Suprapubic skin (tissue), 4 donors: Measurements from ENCODE around the gene KLHL30.

ENCODE experiments used
- CTCF ChIP-seq, 2 donors: fragments of 200-600 bp in 1 of 2; fragments of 450-650 bp in 1 of 2; sonication (generic) in 1 of 2; IDR thresholded peaks; one replicate each; pipeline ENCODE4 v1.5.1; 2016 to 2019; ENCODE audit warnings: antibody characterized with exemption in 2 of 2, mild to moderate bottlenecking in 1 of 2, moderate library complexity in 1 of 2
- EP300 ChIP-seq: sonication (generic); formaldehyde crosslinking; IDR thresholded peaks from one replicate; pipeline ENCODE4 v1.6.1; 2017; ENCODE audit warnings: antibody characterized with exemption
- POLR2A ChIP-seq, 2 donors: fragments of 450-650 bp; IDR thresholded peaks; one replicate each; pipeline ENCODE4 v1.6.1; 2017; ENCODE audit warnings: antibody characterized with exemption in 2 of 2, mild to moderate bottlenecking in 2 of 2, moderate library complexity in 2 of 2
- POLR2AphosphoS5 ChIP-seq, 3 donors: sonication (generic); formaldehyde crosslinking; IDR thresholded peaks; one replicate each; pipeline ENCODE4 v1.6.1; 2017; ENCODE audit warnings: antibody characterized with exemption in 3 of 3

DNA sequence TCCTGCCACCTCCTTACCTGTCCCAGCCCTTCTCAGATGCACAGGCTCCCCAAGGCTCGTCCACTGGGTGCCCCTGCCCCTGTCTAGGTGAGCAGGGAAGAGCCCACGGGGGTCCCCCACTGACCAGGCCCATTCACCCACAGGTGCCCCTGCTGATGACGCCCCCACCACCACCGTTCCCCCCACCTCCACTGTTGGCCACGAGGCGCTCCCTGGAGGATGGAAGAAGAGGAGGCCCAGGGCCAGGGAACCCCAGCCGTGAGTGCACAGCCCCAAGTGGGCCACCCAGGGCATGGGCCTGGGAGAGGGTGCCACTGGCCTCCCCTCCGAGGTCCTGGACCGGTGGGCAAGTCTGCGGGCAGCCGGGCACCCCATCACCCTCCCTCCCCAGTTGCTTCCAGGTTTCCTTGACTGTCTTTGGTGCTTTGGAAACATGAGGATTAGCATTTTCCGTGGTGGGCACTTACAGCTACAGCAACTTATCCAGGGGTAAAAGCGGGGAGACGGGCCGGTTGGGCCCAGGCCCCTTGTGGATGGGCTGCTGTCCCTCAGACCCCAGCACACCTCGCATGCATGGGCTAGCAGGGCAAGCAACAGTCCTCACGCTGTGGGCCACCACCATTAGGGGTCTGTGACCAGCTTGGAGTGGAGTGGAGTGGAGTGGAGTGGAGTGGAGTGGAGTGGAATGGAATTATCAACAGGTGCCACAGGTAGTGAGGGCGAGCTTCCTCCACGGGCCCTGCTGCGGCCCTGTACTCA, 13.2 kb upstream of the KLHL30 start:
- no peak for TF ChIP-seq CTCF (IDR thresholded peaks at IDR 0.05)
- TF ChIP-seq EP300, result no peak
- no peak for TF ChIP-seq POLR2AphosphoS5 (IDR thresholded peaks at IDR 0.05)
- no peak for TF ChIP-seq POLR2A (IDR thresholded peaks at IDR 0.05)
